Breast epithelium (tissue), 3 donors: ENCODE measurements around the gene ARHGEF10L.

Source experiments
- CTCF ChIP-seq, 3 donors: fragments of 450-650 bp; IDR thresholded peaks; one replicate each; pipeline ENCODE4 v1.5.1; 2016 to 2017; ENCODE audit warnings: antibody characterized with exemption in 3 of 3, mild to moderate bottlenecking in 3 of 3, moderate library complexity in 3 of 3
- POLR2A ChIP-seq: fragments of 450-650 bp; IDR thresholded peaks from one replicate; pipeline ENCODE4 v1.6.1; 2016; ENCODE audit warnings: antibody characterized with exemption, mild to moderate bottlenecking, moderate library complexity

GRCh38 chr1:17509363-17509762 is 30.1 kb upstream of the ARHGEF10L start:
- TF ChIP-seq CTCF (IDR thresholded peaks at IDR 0.05) (no peak), POLR2A (no peak)
